ENCODE measurements around the gene IFFO2.

GRCh38 chr1:19003371-19004290 lies 47.2 kb upstream of the IFFO2 start:
- TF ChIP-seq CTCF (IDR thresholded peaks at IDR 0.05) = no peak
- no peak for TF ChIP-seq EZH2 (IDR thresholded peaks at IDR 0.05; ENCODE audit: borderline replicate concordance, insufficient read depth, low read depth, low read length, poor library complexity, severe bottlenecking)
